Measurements from ENCODE around the gene KIF19. TPM values are rescaled to one million over a fixed set of nuclear protein-coding genes. Genes with fewer than 3 reads are reported as not detected.
"Not testable (repeated sequence)": the region's sequence is repeated elsewhere in the genome, so short reads cannot be mapped to it uniquely, and the experiment has no call there.

Gene KIF19, protein sequence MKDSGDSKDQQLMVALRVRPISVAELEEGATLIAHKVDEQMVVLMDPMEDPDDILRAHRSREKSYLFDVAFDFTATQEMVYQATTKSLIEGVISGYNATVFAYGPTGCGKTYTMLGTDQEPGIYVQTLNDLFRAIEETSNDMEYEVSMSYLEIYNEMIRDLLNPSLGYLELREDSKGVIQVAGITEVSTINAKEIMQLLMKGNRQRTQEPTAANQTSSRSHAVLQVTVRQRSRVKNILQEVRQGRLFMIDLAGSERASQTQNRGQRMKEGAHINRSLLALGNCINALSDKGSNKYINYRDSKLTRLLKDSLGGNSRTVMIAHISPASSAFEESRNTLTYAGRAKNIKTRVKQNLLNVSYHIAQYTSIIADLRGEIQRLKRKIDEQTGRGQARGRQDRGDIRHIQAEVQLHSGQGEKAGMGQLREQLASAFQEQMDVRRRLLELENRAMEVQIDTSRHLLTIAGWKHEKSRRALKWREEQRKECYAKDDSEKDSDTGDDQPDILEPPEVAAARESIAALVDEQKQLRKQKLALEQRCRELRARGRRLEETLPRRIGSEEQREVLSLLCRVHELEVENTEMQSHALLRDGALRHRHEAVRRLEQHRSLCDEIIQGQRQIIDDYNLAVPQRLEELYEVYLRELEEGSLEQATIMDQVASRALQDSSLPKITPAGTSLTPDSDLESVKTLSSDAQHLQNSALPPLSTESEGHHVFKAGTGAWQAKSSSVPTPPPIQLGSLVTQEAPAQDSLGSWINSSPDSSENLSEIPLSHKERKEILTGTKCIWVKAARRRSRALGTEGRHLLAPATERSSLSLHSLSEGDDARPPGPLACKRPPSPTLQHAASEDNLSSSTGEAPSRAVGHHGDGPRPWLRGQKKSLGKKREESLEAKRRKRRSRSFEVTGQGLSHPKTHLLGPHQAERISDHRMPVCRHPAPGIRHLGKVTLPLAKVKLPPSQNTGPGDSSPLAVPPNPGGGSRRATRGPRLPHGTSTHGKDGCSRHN
- 1 to 10 TPM in 9 of 12 donors, under 1 TPM in 1, not detected in 2; 0.92 to 2.0 (median 1.5) TPM for polyA plus RNA-seq (ENCODE audit: insufficient read length in 12 of 12)
- long read RNA-seq, donor 1, partial matches to known transcripts = 0 of 1 reads
- long read RNA-seq, donor 1, other reads (novel, unspliced or antisense) = 0 of 1 reads
- long read RNA-seq, donor 2, partial matches to known transcripts = 0 of 1 reads
- long read RNA-seq, donor 2, other reads (novel, unspliced or antisense) = 0 of 1 reads
- long read RNA-seq, donor 3 = 0 reads
- long read RNA-seq, donor 4 = 0 reads
- long read RNA-seq, donor 5 = 0 reads
- long read RNA-seq, donor 6, partial matches to known transcripts = 0 of 1 reads
- long read RNA-seq, donor 6, other reads (novel, unspliced or antisense) = 0 of 1 reads
- long read RNA-seq, donor 7 = 0 reads
- long read RNA-seq, donor 8 = 0 reads
- long read RNA-seq, donor 9 = 0 reads
- long read RNA-seq, donor 10 = 0 reads
- long read RNA-seq, donor 11 = 0 reads

DNA sequence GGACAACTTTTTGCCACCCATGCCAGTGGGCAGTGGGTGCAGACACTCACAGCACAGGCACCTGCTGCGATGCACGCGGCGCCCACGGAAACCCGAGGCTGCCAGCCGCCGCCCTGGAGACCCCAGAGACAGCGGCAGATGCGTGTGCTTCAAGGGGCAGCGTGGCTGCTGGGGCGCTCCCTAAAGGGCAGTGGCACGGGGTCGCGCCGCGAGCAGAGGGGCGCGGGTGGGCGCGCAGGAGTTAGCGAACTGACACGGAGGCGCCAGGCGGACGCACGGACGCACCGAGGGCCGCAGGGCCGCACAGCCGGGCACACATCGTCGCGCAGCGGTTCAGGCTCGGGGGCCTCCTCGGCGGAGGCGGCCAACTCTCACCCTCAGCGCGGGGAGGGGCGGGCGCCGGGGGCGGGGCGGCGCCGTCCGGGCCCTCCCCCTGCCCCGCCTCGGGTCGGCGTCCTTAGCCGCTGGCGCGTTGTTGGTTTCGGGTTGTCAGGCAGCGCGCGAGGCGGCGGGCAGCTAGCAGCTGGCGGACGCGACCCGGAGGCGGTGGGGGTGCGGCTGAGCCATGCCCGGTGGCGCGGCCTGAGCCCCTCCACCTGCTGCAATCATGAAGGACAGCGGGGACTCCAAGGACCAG is at the start of gene KIF19:
TSS of gene KIF19 (plus strand) at position 484 of the 637 bp plus-strand sequence. CDS start at position 608, 124 bp downstream.
- no peak for DNase-seq

DNA sequence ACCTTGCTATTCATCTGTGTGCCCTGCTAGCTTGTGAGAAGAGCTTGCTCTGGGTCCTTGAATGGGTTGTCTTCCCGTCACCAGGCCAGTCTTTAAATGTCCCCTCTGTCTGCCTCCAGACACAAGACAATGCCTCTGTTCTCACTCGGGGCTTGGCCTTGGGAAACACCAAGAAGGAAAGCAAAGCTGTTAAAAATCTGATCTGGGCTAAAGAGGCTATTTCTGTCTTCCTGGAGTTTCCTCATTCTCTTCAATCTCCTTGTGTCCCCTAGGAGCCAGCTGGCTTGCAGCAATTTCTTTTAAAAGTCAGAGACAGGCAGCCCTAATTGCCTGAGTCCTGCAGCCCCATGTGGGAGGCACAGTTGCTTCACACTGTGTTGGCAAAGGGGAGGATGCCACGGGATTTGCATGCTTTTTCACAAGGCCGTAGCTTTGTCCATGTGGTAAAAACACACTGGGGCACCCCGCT is 49.5 kb upstream of the KIF19 start:
- DNase-seq = no peak

DNA sequence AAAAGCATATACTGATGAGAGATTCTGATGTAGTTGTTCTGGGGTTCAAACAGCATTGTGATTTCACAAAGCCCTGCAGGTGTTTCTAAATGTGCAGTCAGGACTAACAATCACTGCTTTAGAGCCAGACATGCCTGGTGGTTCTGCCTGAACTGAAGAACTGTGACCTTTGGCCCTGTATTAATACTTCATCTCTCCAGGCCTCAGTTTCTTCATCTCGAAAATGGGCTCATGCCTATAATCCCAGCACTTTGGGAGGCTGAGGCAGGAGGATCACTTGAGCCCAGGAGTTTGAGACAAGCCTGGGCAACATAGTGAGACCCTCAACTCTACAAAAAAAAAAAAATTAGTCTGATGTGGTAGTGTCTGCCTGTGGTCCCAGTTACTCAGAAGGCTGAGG is 48.1 kb upstream of the KIF19 start:
- DNase-seq = no peak

DNA sequence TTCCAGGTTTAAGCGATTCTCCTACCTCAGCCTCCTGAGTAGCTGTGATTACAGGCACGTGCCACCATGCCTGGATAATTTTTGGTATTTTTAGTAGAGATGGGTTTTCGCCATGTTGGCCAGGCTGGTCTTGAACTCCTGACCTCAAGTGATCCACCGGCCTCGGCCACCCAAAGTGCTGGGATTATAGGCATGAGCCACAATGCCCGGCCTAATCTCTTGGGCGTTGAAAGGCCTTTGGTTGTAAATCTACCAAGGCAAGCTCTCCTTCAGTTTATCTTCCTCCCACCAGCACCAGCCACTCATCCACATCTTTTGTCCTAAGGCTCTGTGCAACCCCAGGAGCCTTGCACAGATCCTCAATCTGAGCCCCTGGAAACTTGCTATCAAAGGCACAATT is 46.4 kb upstream of the KIF19 start:
- DNase-seq = not testable (repeated sequence)

DNA sequence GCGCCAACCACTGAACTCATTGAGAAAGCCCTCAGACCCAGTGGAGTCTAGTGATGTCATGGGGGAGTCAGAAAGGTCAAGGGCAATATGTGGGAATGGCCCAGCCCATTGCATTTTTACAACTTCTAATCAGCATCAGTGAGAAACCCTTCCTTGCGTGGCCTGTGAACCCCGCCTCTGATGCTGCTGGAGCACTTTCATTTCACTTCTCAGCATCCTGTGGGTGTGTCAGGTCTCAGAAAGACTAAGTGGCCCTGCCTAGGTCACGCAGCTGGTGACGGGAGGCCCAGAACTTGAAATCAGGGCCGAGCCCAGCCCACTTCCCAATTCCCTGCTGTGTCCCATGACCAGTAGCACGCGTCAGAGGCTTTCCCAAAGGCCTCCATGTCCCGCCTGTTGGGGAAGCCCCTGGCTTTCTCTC is 45.9 kb upstream of the KIF19 start:
- no peak for DNase-seq

DNA sequence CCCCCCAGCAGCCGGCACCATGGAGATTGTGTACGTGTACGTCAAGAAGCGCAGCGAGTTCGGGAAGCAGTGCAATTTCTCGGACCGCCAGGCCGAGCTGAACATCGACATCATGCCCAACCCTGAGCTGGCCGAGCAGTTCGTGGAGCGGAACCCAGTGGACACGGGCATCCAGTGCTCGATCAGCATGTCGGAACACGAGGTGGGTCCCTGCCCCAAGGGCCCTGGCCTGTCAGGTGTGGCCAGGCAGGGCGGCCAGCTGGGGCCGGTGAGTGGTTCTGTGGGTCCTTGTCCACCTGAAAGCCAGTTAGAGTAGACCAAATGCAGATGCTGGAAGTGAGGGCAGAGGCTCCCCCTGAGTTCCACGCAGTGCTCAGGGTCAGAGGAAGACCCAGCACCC is 44.2 kb upstream of the KIF19 start:
- DNase-seq = no peak

DNA sequence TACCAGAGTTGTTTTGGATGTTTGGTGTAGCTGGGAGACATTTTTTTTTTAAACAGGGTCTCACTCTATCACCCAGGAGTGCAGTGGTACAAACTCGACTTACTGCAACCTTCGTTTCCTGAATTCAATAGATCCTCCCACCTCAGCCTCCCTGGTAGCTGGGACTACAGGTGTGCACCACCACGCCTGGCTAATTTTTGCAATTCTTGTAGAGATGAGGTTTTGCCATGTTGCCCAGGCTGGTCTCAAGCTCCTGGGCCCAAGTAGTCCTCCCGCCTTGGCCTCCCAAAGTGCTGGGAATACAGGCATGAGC is 43.8 kb upstream of the KIF19 start:
- DNase-seq = not testable (repeated sequence)

DNA sequence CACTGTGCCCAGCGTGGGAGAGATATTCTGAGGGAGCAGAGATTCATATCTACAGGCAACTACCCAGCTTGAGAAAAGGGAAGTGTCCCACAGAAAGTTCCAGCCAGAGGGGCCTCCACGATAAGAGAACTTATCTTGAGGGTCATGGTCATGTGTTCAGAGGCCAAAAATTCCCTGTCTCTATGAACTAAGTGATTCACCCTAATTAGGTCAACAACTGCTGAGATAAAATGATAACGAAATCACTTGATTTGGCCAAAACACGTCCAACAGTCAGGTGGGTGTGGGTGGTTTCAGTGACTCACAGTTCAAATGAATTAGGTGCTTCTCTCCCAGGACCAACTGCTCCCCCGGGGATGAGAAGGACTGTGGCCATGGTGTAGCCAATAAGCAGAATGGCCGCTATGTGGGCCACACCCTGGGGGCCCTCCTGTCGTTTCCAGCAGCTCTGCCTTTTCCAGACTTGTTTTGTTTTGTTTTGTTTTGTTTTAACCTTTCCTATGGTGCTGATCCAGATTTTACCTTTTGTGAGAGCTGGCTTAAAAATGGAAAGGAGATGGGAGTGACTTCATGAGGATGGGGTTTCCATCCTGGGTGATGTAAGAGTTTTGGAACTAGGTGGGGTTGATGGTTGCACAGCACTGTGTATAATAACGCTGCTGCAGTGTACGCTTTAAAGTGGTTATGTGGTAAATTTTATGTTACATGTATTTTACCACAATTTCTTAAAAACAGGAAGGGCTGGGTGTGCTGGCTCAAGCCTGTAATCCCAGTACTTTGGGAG is 43.2 kb upstream of the KIF19 start:
- no peak for DNase-seq

DNA sequence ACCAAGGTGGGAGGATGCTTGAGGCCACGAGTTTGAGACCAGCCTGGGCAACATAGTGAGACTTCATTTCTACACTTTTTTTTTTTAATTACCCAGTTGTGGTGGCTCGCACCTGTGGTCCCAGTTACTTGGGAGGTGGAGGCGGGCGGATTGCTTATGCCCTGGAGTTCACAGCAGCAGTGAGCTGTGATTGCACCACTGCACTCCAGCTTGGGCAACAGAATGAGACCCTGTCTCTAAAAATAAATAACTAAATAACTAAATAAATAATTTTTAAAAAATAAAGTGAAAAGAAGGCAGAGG is 42.7 kb upstream of the KIF19 start:
- DNase-seq = no peak

DNA sequence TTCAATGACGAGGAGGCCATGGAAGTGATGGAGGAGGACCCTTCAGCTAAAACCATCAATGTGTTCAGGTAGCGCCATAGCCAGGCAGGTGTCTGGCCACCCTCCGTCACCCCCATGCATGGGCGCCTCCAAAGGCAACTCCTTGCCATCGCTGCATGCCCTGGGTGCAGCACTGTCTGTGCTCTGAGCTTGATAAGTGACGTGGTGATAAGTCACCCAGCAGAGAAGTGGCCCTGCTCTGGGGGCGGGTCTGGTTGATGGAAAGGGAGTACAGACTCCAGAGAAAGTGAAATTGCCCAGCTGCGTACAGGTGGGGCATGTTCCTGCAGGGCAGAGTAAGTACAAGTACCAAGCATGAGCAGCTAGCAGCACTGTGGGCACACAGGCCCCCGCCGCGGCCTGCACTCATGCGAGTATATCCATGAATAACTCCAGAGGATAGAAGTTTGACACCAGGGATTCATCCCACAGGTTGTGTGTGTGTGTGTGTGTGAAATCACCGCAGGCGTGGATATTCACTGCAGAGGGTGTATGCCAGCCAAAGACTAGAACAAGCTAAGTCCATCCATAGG is 38.9 kb upstream of the KIF19 start:
- DNase-seq = no peak

DNA sequence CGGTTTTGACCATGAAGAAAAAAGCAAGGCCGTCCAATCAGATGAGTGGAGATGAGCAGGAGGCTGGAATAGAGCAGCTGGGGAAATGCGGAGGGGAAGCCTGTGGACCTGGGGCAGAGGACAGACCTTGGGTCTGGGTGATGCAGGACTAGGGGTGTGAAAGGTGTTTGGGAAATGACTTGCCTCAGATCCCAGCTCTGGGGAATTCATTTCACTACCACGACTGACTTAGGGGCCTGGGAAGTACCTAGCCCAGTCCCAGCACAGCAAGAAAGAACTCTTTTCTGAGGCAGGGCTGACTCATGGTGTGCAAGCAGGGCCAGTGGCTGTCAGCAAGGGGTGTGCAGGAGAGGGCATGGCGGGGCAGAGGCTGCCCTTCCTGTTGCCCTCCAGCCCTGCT is 37.2 kb upstream of the KIF19 start:
- DNase-seq = no peak

DNA sequence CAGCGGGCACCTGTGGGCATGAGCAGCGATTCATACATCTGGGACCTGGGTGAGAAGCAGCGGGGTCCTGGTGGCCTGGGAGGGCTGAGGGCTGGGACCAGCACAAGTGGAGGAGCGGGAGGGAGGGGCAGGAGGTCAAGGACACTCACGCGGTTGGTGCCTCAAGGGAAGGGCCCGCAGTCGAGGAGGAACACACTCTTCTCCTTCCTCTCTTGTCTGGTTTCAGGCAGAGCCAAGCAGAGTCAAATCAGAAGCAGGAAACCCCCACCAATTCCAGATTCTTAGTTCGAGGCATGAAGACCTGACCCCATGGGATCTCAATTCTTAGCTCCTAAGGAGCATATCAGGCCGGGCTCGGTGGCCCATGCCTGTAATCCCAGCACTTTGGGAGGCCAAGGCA is 36.3 kb upstream of the KIF19 start:
- DNase-seq = no peak

DNA sequence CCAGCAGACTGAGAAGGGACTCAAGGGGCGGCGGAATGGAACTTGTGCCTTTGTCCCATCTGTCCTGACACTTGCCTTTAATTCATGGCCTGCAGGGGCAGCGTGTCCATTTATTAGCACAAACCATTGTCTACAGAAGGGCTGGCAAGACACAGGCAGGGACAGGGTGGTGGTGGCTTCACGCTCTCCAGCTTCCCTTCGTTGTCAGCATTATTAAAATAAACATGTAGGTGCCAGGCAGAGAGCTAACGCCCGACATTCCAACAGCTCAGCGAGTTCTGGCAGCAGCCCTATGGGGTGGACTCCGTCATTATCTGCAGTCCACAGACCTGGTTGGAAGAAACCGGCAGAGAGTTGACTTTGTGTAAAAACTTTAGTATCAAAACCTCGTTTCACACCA is 35.7 kb upstream of the KIF19 start:
- DNase-seq = no peak

DNA sequence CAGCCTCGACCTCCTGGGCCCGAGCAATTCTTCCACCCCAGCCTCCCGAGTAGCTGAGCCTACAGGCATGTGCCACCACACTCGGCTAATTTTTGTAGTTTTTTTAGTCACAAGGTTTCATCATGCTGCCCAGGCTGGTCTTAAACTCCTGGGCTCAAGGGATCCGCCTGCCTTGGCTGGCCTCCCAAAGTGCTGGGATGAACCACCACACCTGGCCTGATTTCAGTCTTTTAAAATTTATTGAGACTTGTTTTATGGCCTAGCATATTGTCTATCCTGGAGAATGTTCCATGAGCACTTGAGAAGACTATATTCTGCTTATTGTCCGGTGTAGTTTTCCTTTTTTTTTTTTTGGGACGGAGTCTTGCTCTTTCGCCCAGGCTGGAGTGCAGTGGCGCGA is 33.5 kb upstream of the KIF19 start:
- DNase-seq = no peak

DNA sequence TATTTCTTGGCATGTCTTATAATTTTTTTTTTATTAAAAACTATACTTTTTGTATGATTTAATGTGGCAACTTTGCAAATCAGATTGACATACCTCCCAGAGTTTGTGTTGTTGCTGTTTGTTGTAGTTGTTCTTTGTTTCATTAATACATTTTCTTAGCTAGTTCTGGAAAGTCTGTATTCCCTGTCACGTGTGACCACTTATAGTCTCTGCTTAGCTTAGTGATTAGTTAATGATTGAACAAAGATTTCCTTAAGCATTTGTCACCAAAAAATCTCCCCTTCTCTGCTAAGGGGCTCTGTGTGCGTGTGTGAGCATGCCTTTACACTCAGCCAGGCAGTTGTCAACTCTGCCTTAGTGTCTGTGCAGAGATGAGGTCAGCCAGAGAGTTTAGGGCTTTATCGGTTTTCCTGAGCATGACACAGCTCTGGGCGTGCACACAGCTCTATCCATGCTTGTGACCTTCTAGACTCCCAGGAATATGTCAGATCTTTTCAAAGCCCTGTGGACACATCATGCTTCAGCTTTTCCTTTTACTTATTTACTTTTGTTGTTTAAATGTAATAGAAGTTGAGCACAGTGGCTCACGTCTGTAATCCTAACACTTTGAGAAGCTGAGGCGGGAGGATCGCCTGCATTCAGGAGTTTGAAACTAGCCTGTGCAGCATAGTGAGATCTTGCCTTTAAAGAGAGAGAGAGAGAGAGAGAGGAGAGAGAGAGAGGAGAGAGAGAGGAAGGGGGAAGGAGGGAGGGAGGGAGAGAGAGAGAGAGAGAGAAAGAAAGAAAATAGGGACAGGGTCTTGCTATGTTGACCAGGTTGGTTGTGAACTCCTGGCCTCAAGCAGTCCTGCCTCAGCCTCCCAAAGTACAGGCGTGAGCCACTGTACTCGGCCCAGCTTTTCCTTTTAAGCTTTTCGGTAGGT is 30.1 kb upstream of the KIF19 start:
- DNase-seq = no peak

DNA sequence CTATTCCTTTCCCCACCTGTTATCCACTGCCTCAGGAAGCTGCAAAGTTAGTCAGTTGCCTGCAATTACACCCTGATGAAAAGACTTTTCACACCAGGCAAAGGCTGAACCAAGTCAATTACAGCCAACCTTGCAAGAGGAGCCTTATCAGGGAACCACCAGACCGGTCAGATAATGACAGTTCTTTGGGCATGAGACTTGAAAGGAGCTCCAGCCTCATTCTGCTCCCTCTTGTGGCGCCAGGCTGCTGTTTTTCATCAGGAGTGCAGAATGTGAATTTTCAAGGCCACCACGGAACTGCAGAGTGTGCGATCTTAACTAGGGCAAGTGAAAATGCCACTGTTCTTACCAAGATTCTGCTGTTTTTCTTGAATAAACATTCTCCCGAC is 29.5 kb upstream of the KIF19 start:
- DNase-seq = peak; percentile 67

DNA sequence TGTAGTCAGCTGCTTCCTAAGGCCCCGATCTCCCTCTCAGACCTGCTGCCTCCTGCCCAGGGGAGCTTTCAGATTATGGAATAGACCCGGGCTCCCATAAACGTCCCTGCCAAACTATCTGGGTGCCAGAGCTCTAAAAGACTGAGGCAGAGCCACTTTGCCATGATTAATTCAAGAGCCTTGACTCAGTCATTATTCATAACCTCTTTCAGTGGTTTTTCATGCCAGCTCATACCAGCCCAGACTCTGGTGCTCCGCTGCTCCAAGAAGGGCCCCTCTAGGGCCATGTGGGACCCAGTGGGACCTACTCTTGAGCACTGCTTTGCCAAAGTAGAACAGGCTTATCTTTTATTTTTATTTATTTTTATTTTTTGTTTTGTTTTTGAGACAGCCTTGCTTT is 28.1 kb upstream of the KIF19 start:
- DNase-seq = no peak

DNA sequence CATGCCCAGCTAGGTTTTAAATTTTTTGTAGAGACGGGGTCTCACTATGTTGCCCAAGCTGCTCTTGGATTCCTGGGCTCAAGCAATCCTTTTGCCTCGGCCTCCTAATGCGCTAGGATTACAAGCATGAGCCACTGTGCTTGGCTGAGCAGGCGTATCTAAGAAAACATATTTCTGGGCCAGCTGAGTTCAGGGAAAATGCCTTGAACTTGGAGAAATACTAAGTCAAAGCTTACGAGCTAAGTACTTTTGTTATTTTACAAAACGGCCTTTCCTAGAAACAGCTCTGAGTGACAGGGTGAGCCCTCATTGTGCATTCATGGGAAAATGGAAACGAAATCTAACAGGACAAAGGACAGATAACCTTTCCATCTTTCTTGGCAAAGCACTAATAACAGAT is 27.2 kb upstream of the KIF19 start:
- DNase-seq = peak; percentile 24

Measured in muscle of arm (tissue), 14 donors.